ENCODE measurements around the gene LAMA1.
"Not testable (repeated sequence)": the region's sequence is repeated elsewhere in the genome, so short reads cannot be mapped to it uniquely, and the experiment has no call there.

LAMA1 gene

GRCh38 chr18:6947338-6948030 is 170.1 kb downstream of the LAMA1 start:
- DNase-seq = no peak

GRCh38 chr18:6943143-6943542 is 174.5 kb downstream of the LAMA1 start:
- no peak for DNase-seq

- no peak for DNase-seq
Measured at GRCh38 chr18:6942742-6943141, 174.9 kb downstream of the LAMA1 start.

- no peak for DNase-seq
Measured at GRCh38 chr18:6941996-6942395, 175.6 kb downstream of the LAMA1 start.

- DNase-seq = no peak
Measured at GRCh38 chr18:6940451-6940850, 177.1 kb downstream of the LAMA1 start.

- DNase-seq = no peak
Measured at GRCh38 chr18:6939972-6940371, 177.6 kb downstream of the LAMA1 start.

GRCh38 chr18:6938403-6938802 is 179.2 kb downstream of the LAMA1 start:
- DNase-seq = not testable (repeated sequence)

- DNase-seq = no peak
Measured at GRCh38 chr18:6938003-6938402, 179.6 kb downstream of the LAMA1 start.

- no peak for DNase-seq
Measured at GRCh38 chr18:6934859-6935258, 182.7 kb downstream of the LAMA1 start.

- no peak for DNase-seq
Measured at GRCh38 chr18:6929370-6930102, 188.1 kb downstream of the LAMA1 start.

- DNase-seq = no peak
Measured at GRCh38 chr18:6928359-6928758, 189.2 kb downstream of the LAMA1 start.

- no peak for DNase-seq
Measured at GRCh38 chr18:6927153-6927552, 190.4 kb downstream of the LAMA1 start.

GRCh38 chr18:6923220-6923619 is 194.4 kb downstream of the LAMA1 start:
- DNase-seq = no peak

- no peak for DNase-seq
Measured at GRCh38 chr18:6921571-6921970, 196.0 kb downstream of the LAMA1 start.

- DNase-seq = no peak
Measured at GRCh38 chr18:6920099-6920955, 197.3 kb downstream of the LAMA1 start.

- no peak for DNase-seq
Measured at GRCh38 chr18:6917072-6917471, 200.5 kb downstream of the LAMA1 start.

GRCh38 chr18:6901286-6901926 is 216.2 kb downstream of the LAMA1 start:
- no peak for DNase-seq

GRCh38 chr18:6891788-6892187 is 225.8 kb downstream of the LAMA1 start:
- no peak for DNase-seq

All from activated CD4-positive, alpha-beta T cell treated with anti-CD3 and anti-CD28 coated beads, Interleukin-2, amount 50 U/mL, for 1 hour (primary cell).